Measurements from ENCODE around the gene ANKRD12. TPM values are rescaled to one million over a fixed set of nuclear protein-coding genes. Genes with fewer than 3 reads are reported as not detected.

The ANKRD12 gene
- total RNA-seq, 1 experiment from 2014 or later: 43.4 TPM

DNA sequence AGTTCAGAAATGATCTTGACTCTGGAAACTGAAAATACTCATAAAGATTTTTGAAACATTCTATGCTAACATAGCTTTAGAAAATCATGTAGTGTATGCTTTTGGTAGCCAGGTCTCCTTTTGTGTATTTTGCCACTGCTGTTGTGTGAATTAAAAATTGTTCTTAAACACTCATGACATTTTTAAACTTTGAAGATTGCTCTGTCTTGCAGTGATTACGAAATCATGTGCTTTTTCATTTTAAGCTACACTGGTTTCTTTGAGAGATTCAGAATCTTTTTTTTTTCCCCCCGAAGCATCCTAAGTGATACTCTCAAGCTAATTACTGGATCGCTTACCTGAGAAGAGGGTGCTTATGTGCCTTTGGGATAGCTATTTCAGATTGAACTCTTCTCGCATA lies 60.0 kb downstream of the ANKRD12 start:
- ChIA-PET POLR2A (no interaction called here), CTCF (interaction anchor here (0.5 to 1.0 kb wide), 2 partner anchors 16 to 574 kb away, joined by 3 to 4 read pairs; no protein-coding TSS in a partner anchor)
- Mint-ChIP-seq H3K27ac (no peak overlapping the region), H3K36me3 (peaks cover 9% of the 10 kb centered on the region), H3K27me3 (ENCODE audit: low read depth) (no peaks in the 10 kb centered on the region), H3K9me3 (no peaks in the 10 kb centered on the region), H3K4me3 (no peak overlapping the region), H3K4me1 (peaks cover 22% of the 10 kb centered on the region)
- TF ChIP-seq FOXP1 (CRISPR knock-in tag; IDR thresholded peaks at IDR 0.05; ENCODE audit: borderline replicate concordance): no peak
- DNase-seq (ENCODE audit: low spot score) (no peak), ATAC-seq (no peak)

GRCh38 chr18:9199681-9200080 lies 63.1 kb downstream of the ANKRD12 start:
- no peak for ATAC-seq
- DNase-seq (ENCODE audit: low spot score): no peak
- Mint-ChIP-seq H3K4me3 (no peak overlapping the region), H3K4me1 (peaks cover 31% of the 10 kb centered on the region), H3K27me3 (ENCODE audit: low read depth) (no peaks in the 10 kb centered on the region), H3K9me3 (no peaks in the 10 kb centered on the region), H3K36me3 (peaks cover 8% of the 10 kb centered on the region), H3K27ac (0 out of 2 replicates have a peak overlapping the region, but pooled peaks have one; percentile 3)
- ChIA-PET CTCF (no interaction called here), POLR2A (no interaction called here)
- no peak for TF ChIP-seq CREB1 (CRISPR knock-in tag; IDR thresholded peaks at IDR 0.05)
- no peak for TF ChIP-seq ZNF232 (CRISPR knock-in tag; IDR thresholded peaks at IDR 0.05)
- no peak for TF ChIP-seq NFATC4 (CRISPR knock-in tag; IDR thresholded peaks at IDR 0.05)
- no peak for TF ChIP-seq TCF7 (CRISPR knock-in tag; IDR thresholded peaks at IDR 0.05; ENCODE audit: low read depth)
- no peak for TF ChIP-seq SOX15 (CRISPR knock-in tag; IDR thresholded peaks at IDR 0.05)
- TF ChIP-seq, protein P1, sequence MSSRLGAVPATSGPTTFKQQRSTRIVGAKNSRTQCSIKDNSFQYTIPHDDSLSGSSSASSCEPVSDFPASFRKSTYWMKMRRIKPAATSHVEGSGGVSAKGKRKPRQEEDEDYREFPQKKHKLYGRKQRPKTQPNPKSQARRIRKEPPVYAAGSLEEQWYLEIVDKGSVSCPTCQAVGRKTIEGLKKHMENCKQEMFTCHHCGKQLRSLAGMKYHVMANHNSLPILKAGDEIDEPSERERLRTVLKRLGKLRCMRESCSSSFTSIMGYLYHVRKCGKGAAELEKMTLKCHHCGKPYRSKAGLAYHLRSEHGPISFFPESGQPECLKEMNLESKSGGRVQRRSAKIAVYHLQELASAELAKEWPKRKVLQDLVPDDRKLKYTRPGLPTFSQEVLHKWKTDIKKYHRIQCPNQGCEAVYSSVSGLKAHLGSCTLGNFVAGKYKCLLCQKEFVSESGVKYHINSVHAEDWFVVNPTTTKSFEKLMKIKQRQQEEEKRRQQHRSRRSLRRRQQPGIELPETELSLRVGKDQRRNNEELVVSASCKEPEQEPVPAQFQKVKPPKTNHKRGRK (CRISPR knock-in tag; IDR thresholded peaks at IDR 0.05; ENCODE audit: borderline replicate concordance): no peak
- no peak for TF ChIP-seq ZNF396 (CRISPR knock-in tag; IDR thresholded peaks at IDR 0.05; ENCODE audit: borderline replicate concordance)
- TF ChIP-seq, protein P2, sequence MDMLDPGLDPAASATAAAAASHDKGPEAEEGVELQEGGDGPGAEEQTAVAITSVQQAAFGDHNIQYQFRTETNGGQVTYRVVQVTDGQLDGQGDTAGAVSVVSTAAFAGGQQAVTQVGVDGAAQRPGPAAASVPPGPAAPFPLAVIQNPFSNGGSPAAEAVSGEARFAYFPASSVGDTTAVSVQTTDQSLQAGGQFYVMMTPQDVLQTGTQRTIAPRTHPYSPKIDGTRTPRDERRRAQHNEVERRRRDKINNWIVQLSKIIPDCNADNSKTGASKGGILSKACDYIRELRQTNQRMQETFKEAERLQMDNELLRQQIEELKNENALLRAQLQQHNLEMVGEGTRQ (CRISPR knock-in tag; IDR thresholded peaks at IDR 0.05): no peak
- TF ChIP-seq, protein P3, sequence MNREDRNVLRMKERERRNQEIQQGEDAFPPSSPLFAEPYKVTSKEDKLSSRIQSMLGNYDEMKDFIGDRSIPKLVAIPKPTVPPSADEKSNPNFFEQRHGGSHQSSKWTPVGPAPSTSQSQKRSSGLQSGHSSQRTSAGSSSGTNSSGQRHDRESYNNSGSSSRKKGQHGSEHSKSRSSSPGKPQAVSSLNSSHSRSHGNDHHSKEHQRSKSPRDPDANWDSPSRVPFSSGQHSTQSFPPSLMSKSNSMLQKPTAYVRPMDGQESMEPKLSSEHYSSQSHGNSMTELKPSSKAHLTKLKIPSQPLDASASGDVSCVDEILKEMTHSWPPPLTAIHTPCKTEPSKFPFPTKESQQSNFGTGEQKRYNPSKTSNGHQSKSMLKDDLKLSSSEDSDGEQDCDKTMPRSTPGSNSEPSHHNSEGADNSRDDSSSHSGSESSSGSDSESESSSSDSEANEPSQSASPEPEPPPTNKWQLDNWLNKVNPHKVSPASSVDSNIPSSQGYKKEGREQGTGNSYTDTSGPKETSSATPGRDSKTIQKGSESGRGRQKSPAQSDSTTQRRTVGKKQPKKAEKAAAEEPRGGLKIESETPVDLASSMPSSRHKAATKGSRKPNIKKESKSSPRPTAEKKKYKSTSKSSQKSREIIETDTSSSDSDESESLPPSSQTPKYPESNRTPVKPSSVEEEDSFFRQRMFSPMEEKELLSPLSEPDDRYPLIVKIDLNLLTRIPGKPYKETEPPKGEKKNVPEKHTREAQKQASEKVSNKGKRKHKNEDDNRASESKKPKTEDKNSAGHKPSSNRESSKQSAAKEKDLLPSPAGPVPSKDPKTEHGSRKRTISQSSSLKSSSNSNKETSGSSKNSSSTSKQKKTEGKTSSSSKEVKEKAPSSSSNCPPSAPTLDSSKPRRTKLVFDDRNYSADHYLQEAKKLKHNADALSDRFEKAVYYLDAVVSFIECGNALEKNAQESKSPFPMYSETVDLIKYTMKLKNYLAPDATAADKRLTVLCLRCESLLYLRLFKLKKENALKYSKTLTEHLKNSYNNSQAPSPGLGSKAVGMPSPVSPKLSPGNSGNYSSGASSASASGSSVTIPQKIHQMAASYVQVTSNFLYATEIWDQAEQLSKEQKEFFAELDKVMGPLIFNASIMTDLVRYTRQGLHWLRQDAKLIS (CRISPR knock-in tag; IDR thresholded peaks at IDR 0.05; ENCODE audit: borderline replicate concordance): no peak

DNA sequence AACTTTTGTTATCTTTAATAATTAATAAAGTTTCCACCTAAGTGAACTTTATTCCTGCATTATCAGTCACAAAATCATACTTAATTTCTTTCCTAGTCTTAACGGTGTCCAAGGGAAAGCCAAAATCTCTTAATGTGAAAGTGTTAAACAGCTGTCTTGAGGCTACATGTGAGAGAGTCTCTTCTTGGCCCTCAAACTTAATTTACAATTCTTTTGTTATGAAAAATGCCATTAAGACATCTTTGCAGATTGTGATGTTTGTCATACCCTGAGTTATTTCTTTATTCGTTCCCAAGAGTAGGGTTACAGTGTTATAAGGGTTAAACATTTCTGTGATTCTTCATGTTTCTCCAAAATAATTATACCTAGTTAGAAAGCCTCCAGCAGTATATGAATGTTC lies 64.6 kb downstream of the ANKRD12 start:
- no peak for DNase-seq (ENCODE audit: low spot score)
- peaks cover 31% of the 10 kb centered on the region for H3K4me1 Mint-ChIP-seq
- ATAC-seq: no peak
- peak overlapping the region; percentile 8; the same call in 1 of the 2 replicates for H3K4me3 Mint-ChIP-seq
- ChIA-PET CTCF (interaction anchor here (0.7 kb wide), 1 partner anchor 414 kb away, joined by 3 read pairs; no protein-coding TSS in a partner anchor), POLR2A (no interaction called here)
- peak overlapping the region; percentile 74 for H3K27ac Mint-ChIP-seq
- no peaks in the 10 kb centered on the region for H3K9me3 Mint-ChIP-seq
- no peaks in the 10 kb centered on the region for H3K27me3 Mint-ChIP-seq (ENCODE audit: low read depth)
- no peaks in the 10 kb centered on the region; the same call in 1 of the 2 replicates for H3K36me3 Mint-ChIP-seq
- TF ChIP-seq, protein P4, sequence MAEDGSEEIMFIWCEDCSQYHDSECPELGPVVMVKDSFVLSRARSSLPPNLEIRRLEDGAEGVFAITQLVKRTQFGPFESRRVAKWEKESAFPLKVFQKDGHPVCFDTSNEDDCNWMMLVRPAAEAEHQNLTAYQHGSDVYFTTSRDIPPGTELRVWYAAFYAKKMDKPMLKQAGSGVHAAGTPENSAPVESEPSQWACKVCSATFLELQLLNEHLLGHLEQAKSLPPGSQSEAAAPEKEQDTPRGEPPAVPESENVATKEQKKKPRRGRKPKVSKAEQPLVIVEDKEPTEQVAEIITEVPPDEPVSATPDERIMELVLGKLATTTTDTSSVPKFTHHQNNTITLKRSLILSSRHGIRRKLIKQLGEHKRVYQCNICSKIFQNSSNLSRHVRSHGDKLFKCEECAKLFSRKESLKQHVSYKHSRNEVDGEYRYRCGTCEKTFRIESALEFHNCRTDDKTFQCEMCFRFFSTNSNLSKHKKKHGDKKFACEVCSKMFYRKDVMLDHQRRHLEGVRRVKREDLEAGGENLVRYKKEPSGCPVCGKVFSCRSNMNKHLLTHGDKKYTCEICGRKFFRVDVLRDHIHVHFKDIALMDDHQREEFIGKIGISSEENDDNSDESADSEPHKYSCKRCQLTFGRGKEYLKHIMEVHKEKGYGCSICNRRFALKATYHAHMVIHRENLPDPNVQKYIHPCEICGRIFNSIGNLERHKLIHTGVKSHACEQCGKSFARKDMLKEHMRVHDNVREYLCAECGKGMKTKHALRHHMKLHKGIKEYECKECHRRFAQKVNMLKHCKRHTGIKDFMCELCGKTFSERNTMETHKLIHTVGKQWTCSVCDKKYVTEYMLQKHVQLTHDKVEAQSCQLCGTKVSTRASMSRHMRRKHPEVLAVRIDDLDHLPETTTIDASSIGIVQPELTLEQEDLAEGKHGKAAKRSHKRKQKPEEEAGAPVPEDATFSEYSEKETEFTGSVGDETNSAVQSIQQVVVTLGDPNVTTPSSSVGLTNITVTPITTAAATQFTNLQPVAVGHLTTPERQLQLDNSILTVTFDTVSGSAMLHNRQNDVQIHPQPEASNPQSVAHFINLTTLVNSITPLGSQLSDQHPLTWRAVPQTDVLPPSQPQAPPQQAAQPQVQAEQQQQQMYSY (CRISPR knock-in tag; IDR thresholded peaks at IDR 0.05): no peak
- TF ChIP-seq ZBTB43 (CRISPR knock-in tag; IDR thresholded peaks at IDR 0.05) (no peak), PRRX2 (CRISPR knock-in tag; IDR thresholded peaks at IDR 0.05) (no peak), NR1H2 (CRISPR knock-in tag; IDR thresholded peaks at IDR 0.05) (no peak), SOX15 (CRISPR knock-in tag; IDR thresholded peaks at IDR 0.05) (no peak), ETV6 (CRISPR knock-in tag; IDR thresholded peaks at IDR 0.05) (no peak), EMX1 (CRISPR knock-in tag; IDR thresholded peaks at IDR 0.05) (no peak), ZNF263 (CRISPR knock-in tag; IDR thresholded peaks at IDR 0.05; ENCODE audit: low read depth) (no peak), GRHL2 (CRISPR knock-in tag; IDR thresholded peaks at IDR 0.05; ENCODE audit: insufficient replicate concordance, severe bottlenecking) (no peak), MYBL2 (CRISPR knock-in tag; IDR thresholded peaks at IDR 0.05) (no peak), SP1 (CRISPR knock-in tag; conservative IDR thresholded peaks at IDR 0.05) (no peak), ZNF219 (CRISPR knock-in tag; IDR thresholded peaks at IDR 0.05; ENCODE audit: borderline replicate concordance) (no peak)
- TF ChIP-seq, protein P2 (CRISPR knock-in tag; IDR thresholded peaks at IDR 0.05): no peak
